ENCODE results near the gene ATP10A.

ATP10A gene

GRCh38 chr15:25684521-25685431, 178.4 kb downstream of the ATP10A start:
- Histone ChIP-seq H4K20me1 (no peaks in the 10 kb centered on the region), H3K4me1 (no peaks in the 10 kb centered on the region), H3K36me3 (peaks cover 89% of the 10 kb centered on the region), H3K4me3 (no peak overlapping the region), H3K27ac (no peak overlapping the region), H3K4me2 (no peak overlapping the region), H3K27me3 (no peaks in the 10 kb centered on the region), H3K9ac (no peak overlapping the region), H3K9me3 (peaks cover 10% of the 10 kb centered on the region; the same call in 1 of the 2 replicates)
- TF ChIP-seq Cebpa-rat (IDR thresholded peaks at IDR 0.05): no peak

DNA sequence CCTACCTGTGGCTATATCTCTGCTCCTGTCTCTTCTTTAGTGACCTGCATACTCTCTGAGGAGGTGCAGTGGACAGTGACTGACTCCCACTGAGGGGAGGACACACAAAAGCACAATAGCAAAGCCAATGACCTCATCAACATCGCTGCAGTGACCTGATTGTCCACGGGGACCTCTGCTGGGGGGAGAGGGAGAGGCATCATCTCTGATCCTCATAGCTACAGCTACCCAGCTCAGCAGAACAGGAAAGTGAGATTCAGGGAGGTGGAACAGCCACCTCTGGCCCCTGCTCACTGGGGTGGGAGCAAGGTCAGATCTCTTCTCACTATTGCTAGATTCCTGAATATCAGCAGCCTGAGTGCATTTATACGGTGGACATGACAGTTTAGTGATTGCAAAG, 179.2 kb downstream of the ATP10A start:
- peaks cover 88% of the 10 kb centered on the region for H3K36me3 ChIP-seq
- peaks cover 10% of the 10 kb centered on the region; the same call in 1 of the 2 replicates for H3K9me3 ChIP-seq
- no peak overlapping the region for H3K4me3 ChIP-seq
- no peak overlapping the region for H3K4me2 ChIP-seq
- no peaks in the 10 kb centered on the region for H3K27me3 ChIP-seq
- TF ChIP-seq Cebpa-rat (IDR thresholded peaks at IDR 0.05): no peak
- no peak overlapping the region for H3K27ac ChIP-seq
- H3K4me1 ChIP-seq: no peaks in the 10 kb centered on the region
- H4K20me1 ChIP-seq: no peaks in the 10 kb centered on the region
- H3K9ac ChIP-seq: no peak overlapping the region

- no peaks in the 10 kb centered on the region for H3K27me3 ChIP-seq
- H3K9ac ChIP-seq: no peak overlapping the region
- H3K4me1 ChIP-seq: no peaks in the 10 kb centered on the region
- H3K27ac ChIP-seq: no peak overlapping the region
- peaks cover 88% of the 10 kb centered on the region for H3K36me3 ChIP-seq
- no peak overlapping the region for H3K4me3 ChIP-seq
- H4K20me1 ChIP-seq: no peaks in the 10 kb centered on the region
- TF ChIP-seq Cebpa-rat (IDR thresholded peaks at IDR 0.05): no peak
- H3K4me2 ChIP-seq: no peak overlapping the region
- H3K9me3 ChIP-seq: peaks cover 10% of the 10 kb centered on the region; the same call in 1 of the 2 replicates
Observed at GRCh38 chr15:25683415-25683814, 179.7 kb downstream of the ATP10A start.

DNA sequence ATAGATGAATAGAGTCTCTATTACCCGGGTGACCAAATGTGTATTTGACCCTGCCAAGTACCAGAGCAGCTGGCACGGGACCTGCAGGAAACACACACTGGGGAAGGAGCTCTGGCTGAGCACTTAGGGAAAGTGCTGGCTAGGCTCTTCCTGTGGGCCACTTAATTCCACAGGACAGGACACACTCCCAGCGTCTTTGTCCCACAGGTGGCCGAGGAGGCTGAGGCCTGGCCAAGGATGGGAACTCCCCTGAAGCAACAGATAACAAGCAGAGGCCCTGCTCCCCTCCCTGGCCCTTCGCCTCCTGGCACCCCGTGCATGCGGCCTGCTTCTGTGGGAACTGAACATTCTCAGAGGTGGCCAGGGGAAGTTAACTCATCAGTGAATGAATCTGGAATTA, 180.8 kb downstream of the ATP10A start:
- Histone ChIP-seq H3K4me3 (no peak overlapping the region), H3K27me3 (no peaks in the 10 kb centered on the region), H3K4me1 (no peaks in the 10 kb centered on the region), H3K36me3 (peaks cover 89% of the 10 kb centered on the region), H3K4me2 (no peak overlapping the region), H4K20me1 (no peaks in the 10 kb centered on the region), H3K27ac (no peak overlapping the region), H3K9me3 (peaks cover 10% of the 10 kb centered on the region; the same call in 1 of the 2 replicates), H3K9ac (no peak overlapping the region)
- no peak for TF ChIP-seq Cebpa-rat (IDR thresholded peaks at IDR 0.05)

- Histone ChIP-seq H3K27me3 (no peaks in the 10 kb centered on the region), H4K20me1 (no peaks in the 10 kb centered on the region), H3K9me3 (peaks cover 10% of the 10 kb centered on the region; the same call in 1 of the 2 replicates), H3K4me2 (no peak overlapping the region), H3K9ac (no peak overlapping the region), H3K4me3 (no peak overlapping the region), H3K4me1 (no peaks in the 10 kb centered on the region), H3K27ac (no peak overlapping the region), H3K36me3 (peaks cover 83% of the 10 kb centered on the region)
- no peak for TF ChIP-seq Cebpa-rat (IDR thresholded peaks at IDR 0.05)
Observed at GRCh38 chr15:25680686-25681025, 182.5 kb downstream of the ATP10A start.

DNA sequence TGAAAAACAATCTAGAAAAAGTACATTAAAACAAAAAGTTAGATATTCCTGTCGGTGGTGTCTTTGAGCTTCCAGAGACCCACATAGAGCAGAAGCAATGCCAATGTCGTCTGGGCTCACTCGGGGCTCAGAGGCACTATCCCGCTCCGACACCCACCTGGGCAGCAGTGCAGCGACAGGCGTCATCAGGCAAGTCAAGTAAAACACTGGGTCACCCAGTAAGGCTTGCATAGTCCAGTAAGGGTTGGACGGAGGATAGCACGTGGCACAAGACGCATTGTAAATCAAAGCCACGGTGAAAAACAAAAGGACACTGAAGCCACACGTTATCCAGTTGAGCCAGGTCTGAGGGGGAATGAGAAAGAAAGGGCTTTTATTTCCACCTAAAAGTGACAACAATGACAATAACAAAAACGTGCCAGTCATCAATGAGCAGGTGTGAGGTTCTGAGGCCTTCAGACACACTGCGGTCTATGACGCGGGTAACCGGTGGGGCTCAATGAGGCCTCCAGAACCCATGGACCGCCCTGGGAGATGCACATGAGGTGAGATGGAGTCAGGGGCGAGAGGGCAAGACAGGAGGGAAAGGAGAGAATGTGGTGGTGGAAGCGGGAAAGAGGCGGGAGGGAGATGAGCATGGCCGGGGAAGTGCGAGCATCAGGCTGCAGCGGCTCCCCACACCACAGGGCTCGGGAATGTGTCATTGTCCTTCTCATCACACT, 183.0 kb downstream of the ATP10A start:
- Histone ChIP-seq H3K4me2 (no peak overlapping the region), H3K4me3 (no peak overlapping the region), H4K20me1 (no peaks in the 10 kb centered on the region), H3K9me3 (peaks cover 10% of the 10 kb centered on the region; the same call in 1 of the 2 replicates), H3K36me3 (peaks cover 78% of the 10 kb centered on the region), H3K27ac (no peak overlapping the region), H3K9ac (no peak overlapping the region), H3K4me1 (no peaks in the 10 kb centered on the region), H3K27me3 (no peaks in the 10 kb centered on the region)
- TF ChIP-seq Cebpa-rat (IDR thresholded peaks at IDR 0.05): no peak

DNA sequence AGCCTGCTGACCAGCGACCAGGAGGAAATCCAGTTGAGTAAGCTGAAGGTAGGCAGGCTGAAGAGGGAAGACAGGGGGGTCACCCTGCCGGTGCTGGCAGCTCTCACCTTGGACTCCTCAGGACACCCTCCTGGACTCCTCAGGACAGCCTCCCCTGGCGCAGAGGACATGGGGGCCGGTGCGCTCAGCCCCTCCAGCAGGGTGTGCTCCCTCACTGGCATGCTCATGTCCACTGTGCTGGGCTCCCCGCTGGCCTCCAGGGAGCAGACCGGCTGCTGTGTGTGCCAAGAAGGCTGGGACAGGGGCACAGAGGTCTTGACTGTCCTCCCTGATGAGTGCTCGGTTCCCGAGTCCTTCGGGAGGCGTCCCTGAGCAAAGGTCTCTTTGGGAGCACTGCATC, 183.6 kb downstream of the ATP10A start:
- peaks cover 72% of the 10 kb centered on the region for H3K36me3 ChIP-seq
- H3K4me2 ChIP-seq: no peak overlapping the region
- TF ChIP-seq Cebpa-rat (IDR thresholded peaks at IDR 0.05): no peak
- no peak overlapping the region for H3K4me3 ChIP-seq
- H3K27me3 ChIP-seq: no peaks in the 10 kb centered on the region
- H3K9ac ChIP-seq: no peak overlapping the region
- peaks cover 8% of the 10 kb centered on the region; the same call in 1 of the 2 replicates for H3K9me3 ChIP-seq
- no peaks in the 10 kb centered on the region for H3K4me1 ChIP-seq
- no peaks in the 10 kb centered on the region for H4K20me1 ChIP-seq
- no peak overlapping the region for H3K27ac ChIP-seq

DNA sequence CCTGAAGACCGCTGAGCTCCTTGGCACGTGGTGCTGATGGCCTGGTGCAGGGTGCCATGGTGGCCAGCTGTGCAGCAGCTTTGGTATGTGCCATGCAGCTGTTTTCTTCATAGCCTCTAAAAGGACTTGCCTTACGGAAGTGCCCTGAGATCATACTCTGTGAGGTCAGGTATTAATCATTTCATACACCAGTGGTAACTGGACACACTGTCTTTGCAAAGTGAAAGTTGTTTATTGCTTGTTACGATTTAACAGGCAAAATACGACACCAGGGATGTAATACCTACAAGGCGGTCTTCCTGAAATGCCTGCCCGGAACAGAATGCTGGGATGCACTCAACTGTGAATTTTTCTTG, 184.6 kb downstream of the ATP10A start:
- Histone ChIP-seq H3K4me3 (no peak overlapping the region), H4K20me1 (no peaks in the 10 kb centered on the region), H3K27ac (no peak overlapping the region), H3K27me3 (no peaks in the 10 kb centered on the region), H3K9me3 (no peaks in the 10 kb centered on the region), H3K9ac (no peak overlapping the region), H3K4me1 (no peaks in the 10 kb centered on the region), H3K36me3 (peaks cover 61% of the 10 kb centered on the region), H3K4me2 (no peak overlapping the region)
- no peak for TF ChIP-seq Cebpa-rat (IDR thresholded peaks at IDR 0.05)

DNA sequence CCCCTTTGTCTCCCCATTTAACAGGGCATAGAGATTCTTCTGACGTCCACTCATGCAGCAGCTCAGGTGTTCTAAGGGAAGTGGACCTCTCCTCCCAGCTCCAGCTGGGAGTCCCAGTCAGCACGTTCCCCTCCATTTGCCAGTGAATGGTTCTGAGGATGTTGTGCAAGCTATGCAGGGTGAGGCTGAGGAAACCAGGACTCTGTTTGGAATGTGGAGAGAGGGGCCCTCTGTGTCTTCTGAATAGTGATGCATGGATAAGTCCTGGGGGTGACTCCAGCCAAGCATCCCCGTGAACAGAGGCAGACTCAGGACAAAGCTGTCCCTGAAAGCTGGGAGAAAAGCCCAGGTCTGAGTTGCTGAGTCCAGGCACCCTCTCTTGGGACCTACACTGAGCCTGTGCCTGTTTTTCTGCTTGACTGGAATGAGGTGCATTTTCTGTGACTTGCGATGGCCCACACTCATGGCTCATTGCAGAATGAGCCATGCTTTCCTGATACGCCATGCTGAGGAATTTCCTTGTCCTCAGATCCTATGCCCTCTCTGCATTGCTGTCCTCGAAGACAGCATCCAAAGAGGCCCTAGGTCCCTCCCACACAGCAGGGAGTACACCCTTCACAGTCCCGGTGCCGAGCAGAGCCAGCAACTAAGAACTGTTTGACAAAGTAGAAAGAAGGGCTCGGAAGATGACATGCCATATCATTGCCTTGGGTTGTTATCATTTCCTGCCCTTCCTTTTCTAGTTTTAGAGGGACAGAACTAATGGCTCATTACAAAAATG, 185.2 kb downstream of the ATP10A start:
- no peak overlapping the region for H3K9ac ChIP-seq
- TF ChIP-seq Cebpa-rat (IDR thresholded peaks at IDR 0.05): no peak
- H3K27me3 ChIP-seq: no peaks in the 10 kb centered on the region
- H3K4me3 ChIP-seq: no peak overlapping the region
- H3K4me2 ChIP-seq: no peak overlapping the region
- H3K4me1 ChIP-seq: no peaks in the 10 kb centered on the region
- no peaks in the 10 kb centered on the region for H3K9me3 ChIP-seq
- H3K36me3 ChIP-seq: peaks cover 56% of the 10 kb centered on the region
- no peak overlapping the region for H3K27ac ChIP-seq
- no peaks in the 10 kb centered on the region for H4K20me1 ChIP-seq
